Measurements from ENCODE around the gene TENM4.

TENM4 gene

DNA sequence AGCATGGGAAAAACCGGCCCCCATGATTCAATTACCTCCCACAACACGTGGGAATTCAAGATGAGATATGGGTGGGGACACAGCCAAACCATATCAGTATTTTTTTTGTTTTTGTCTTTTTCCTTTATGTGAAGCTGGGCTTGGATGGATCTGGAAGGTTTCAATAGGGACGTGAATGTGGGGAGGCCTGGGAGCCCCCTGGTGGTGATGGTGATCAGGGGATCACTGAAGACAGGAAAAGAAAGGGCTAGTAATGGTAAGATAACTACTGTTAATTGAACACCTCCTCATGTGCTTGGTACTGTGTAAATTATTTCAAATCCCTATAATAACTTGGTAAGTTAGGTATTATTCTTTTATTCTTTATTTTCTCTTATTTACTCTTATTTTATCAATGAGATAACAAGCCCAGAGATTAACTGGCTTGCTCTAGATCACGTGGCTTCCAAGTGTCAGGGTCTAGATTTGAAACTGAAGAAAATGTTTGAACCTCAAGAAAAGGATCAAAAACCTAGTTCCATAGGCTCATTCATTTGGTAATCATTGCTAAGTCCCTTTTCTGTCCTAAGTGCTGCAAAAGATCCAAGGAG is 364.2 kb downstream of the TENM4 start:
- no peak for DNase-seq

DNA sequence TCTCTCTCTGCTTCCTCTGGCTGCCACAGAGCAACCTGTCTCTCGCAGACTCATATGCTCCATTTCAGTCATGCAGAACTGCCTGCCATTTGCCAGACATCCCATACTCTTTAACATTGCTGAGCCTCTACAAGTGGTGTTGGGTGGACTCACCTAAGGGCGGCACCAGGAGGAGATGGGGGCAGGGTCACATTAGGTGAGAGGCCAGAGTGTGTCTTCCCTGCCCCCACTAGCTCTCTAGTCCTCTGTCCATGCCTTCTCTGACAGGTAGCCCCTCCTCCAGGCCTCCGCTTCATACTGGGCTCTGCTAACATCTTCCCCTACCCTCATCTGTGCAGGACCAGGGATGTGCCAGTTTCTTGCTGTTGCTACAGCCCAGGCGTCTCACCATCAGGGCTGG is 366.3 kb downstream of the TENM4 start:
- DNase-seq: no peak

DNA sequence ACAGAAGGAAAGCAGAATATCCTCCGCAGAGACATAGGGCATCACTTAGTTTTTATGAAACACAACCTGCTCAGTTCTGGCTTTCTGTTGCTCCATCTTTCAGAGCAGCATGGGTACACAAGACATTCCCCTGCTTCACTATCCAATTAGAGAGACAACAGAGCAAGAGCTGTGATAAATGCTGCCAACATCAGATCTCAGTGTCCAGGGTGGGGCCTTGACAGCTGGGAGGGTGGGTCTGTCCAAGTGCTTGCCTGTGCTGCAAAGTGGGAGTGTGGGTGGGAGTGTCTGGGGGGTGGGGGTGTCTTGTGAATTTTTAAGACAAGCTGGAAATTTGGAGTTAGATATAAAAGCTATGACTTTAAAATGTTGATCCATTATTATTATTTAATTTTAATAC is 369.6 kb downstream of the TENM4 start:
- no peak for DNase-seq

- no peak for DNase-seq
Measured at GRCh38 chr11:79070518-79070917, 370.3 kb downstream of the TENM4 start.

- no peak for DNase-seq
Measured at GRCh38 chr11:79069504-79069903, 371.3 kb downstream of the TENM4 start.

DNA sequence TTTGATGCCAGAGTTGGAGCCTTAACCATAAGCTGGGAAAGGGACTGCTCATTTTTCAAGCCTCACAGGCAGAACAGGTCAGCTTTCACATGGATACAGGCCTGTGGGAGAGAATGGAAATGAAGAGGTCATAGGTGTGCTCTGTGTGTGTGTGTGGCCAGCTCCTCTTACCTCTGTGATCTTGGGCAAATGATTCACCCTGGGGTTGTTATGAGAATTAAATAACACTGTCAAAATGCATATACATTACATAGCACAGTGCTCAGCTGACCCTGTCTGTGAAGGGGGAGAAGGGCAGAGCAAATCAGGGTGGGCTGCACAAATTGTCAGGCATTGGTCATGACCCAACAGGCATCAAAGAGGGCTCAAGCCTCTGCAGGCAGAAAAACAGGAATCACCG is 372.5 kb downstream of the TENM4 start:
- DNase-seq: no peak

- DNase-seq: no peak
Measured at GRCh38 chr11:79067352-79067679, 373.5 kb downstream of the TENM4 start.

DNA sequence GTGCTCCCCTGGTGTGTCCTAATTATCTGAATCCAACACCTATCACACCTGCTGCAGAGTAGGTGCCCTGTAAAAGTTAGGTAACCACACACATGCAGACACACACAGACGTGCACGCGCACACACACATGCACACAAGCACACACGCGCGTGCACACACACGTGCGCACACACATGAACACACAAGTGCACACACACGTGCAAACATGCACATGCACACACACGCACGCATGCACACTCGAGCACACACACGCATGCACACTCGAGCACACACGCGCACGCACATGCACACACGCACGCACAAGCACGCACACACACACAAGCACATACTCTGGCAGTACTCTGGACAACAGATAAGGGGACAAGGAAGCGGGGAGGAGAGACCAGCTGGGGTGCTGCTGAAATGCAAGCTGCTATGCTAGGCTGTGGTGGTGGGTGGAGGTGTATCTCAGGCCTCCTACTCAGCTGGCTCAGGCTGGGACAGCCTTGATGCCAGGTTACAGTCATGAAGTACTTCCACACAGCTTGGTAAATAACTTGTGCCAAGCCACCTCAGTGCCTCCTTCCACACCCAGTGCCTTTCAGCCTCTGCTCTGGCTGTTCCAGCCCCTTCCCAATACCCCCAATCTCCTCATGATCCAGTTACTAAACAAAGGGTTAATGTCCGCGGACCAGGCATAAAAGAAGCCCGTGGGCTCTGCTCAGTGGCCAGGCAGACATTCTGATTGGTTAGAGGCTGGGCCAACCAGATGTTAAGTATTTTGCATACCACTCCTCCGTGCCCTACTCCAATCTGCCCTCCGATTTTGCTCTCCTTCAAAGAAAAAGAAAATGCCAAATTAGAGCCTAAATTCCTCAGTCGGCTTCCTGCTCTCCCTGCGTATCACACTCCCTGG is 374.1 kb downstream of the TENM4 start:
- DNase-seq: no peak

GRCh38 chr11:79062814-79063762 is 377.7 kb downstream of the TENM4 start:
- no peak for DNase-seq

- no peak for DNase-seq
Measured at GRCh38 chr11:79060081-79060953, 380.5 kb downstream of the TENM4 start.

GRCh38 chr11:79059141-79059540 is 381.7 kb downstream of the TENM4 start:
- DNase-seq: no peak

DNA sequence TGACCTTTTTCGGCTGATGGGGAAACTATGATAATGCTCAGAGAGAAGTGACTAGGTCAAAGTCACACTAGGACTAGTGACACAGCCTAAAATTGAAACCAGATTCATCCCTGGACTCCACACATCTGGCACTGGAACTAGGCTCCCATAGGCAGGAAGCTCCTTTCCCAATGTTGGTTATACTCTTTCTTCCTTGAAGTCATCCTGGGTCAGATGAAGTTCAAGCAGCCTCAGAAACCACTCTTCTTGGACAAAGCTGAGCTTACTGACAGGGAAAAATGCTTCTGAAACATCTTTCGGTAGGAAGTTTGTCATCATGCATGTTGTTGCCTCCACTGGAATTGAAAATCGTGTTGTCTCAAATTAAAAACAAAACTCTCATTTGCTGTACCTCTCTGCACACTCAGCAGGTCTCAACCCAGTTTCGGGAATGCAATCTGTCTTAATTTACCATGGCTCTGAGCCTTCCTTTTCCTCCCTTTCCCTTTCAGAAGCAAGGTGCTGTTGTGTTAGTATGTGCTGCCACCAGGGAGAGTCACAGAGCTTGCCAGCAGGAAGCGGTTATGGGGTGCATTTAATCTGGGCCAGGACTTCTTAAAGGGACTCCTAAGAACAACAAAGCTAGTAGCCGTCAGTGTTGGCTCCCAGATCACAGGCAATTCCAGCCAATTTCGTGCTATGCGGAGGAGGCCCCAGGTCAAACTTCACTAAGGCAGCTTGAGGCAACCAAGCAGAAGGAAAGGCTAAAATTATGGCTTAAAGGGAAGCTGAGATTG is 384.8 kb downstream of the TENM4 start:
- DNase-seq: no peak

- DNase-seq: no peak
Measured at GRCh38 chr11:79054636-79055035, 386.2 kb downstream of the TENM4 start.

- no peak for DNase-seq
Measured at GRCh38 chr11:79052544-79052943, 388.3 kb downstream of the TENM4 start.

DNA sequence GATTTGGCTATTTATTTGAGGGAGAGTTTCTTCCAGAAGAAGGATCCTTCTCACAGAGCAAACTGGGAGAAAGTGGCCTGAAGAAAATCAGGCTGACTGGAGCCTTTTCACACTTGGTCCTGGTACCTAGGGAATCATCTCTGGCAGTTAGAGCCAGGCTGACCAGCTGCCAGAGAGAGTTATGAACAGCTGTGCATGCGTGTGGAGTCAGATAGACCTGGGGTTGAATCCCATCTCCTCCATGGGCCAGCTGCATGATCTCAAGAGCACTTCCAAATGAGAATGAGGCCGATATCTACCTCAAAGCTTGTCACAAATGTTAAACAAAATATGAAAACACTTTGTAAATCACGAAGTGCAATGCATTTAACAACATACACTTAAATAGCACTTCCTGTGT is 390.0 kb downstream of the TENM4 start:
- DNase-seq: no peak

DNA sequence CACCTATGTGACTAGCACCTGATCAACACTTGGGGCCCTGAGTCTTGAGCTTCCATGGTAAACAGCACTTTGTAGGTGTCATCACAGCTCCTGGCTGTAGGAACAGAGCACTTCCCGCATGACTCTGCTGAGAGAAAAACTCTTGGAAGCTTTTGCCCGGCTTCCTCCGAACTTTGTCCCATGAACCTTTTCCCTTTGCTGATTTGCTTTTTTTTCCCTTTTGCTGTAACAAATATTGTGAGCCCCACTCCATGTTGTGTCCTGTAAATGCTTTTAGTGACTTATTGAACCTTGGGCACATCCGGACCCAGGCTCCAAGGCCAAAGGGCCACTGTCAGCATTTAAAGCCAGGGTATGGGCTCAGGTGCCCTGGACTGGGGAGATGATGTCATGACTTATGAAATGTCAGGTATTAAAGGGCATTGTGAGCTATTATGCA is 391.1 kb downstream of the TENM4 start:
- DNase-seq: no peak

DNA sequence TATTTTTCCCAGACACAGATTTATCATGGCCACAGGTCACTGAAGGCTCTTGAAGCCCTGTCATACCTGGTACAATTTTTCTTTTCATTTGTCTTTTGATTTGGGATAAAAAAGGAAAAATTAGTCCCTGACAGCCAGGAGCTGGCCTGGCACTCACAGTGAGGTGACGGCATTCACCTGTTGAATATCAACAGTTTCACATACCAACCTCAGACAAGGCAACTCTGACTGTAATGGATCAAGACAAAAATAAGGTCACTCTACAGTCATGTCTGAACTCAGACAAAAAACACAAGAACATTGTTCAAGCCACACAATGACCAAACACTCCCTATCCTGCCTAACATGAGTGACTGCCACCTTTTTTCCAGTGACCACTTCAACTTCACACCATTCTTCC is 392.9 kb downstream of the TENM4 start:
- DNase-seq: no peak

- no peak for DNase-seq
Measured at GRCh38 chr11:79047321-79047720, 393.5 kb downstream of the TENM4 start.

GRCh38 chr11:79046366-79046765 is 394.5 kb downstream of the TENM4 start:
- no peak for DNase-seq

- DNase-seq: no peak
Measured at GRCh38 chr11:79045800-79046304, 395.0 kb downstream of the TENM4 start.

DNA sequence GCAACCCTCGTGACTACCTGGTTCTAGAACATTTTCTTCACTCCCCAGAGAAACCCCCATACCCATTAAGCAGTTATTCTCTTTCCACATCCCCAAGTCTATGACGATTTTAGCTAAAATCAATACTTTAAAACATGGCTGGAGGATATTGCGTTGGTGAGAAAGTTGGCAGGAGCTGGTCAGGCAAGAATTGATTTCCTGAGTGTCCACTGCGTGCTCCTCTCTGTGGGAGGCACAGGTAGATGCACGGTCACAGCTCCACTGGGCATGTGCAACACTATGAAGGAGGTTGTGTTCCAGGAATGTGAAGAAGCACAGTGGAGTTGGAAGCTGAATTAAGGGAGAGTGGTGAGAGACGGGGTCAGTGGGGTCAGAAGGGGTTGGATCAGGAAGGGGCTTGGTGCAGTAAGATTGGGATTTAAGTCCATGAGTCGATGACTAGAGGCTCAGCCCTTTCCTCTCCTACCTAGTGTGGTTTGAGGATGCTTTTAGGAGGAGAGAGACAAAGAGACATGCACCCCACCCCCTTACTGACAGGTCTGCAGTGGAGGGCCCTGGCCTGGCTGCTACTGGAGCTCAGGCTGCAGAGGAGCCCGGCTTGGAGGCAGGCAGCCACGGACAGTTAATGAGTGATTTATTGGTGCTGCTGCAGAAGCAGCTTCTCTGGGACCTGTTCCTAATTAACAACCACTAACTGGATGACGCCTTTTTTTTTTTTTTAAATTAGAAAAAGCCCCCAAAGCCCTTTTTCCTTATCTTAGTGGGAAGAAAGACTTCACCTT is 395.6 kb downstream of the TENM4 start:
- no peak for DNase-seq
